H9 (cell line): Measurements from ENCODE around the gene KCTD1. TPM values are rescaled to one million over a fixed set of nuclear protein-coding genes. Genes with fewer than 3 reads are reported as not detected.

ENCODE experiments used
- DNase-seq: peaks from one replicate; pipeline ENCODE4 v3.0.0-alpha.2; 2017
- H2AFZ ChIP-seq: one replicate; pipeline ENCODE4 v1.6.1; 2013; ENCODE audit warnings: mild to moderate bottlenecking, low read length, control low read depth, moderate library complexity
- H2AK5ac ChIP-seq: 2 replicates; pipeline ENCODE4 v1.6.1; 2013; ENCODE audit warnings: low read length, control low read depth, mixed read lengths; ENCODE audit not compliant: insufficient read length
- H2BK120ac ChIP-seq: one replicate; pipeline ENCODE4 v1.6.1; 2013; ENCODE audit warnings: low read depth, mild to moderate bottlenecking, low read length, control low read depth, inconsistent platforms; ENCODE audit not compliant: poor library complexity, severe bottlenecking
- H2BK12ac ChIP-seq: 2 replicates; pipeline ENCODE4 v1.6.1; 2013; ENCODE audit warnings: low read length, control low read depth, mixed read lengths, low read depth; ENCODE audit not compliant: insufficient read length
- H2BK15ac ChIP-seq: 2 replicates; pipeline ENCODE4 v1.6.1; 2013; ENCODE audit warnings: low read depth, low read length, control low read depth
- H2BK20ac ChIP-seq: one replicate; pipeline ENCODE4 v1.6.1; 2013; ENCODE audit warnings: low read depth, mild to moderate bottlenecking, low read length, control low read depth, inconsistent platforms; ENCODE audit not compliant: poor library complexity, severe bottlenecking
- H2BK5ac ChIP-seq: 2 replicates; pipeline ENCODE4 v1.6.1; 2013; ENCODE audit warnings: low read length, control low read depth, mixed read lengths; ENCODE audit not compliant: insufficient read length
- H3K14ac ChIP-seq: 2 replicates; pipeline ENCODE4 v1.6.1; 2013; ENCODE audit warnings: low read length, control low read depth; ENCODE audit not compliant: insufficient read depth
- H3K18ac ChIP-seq: 2 replicates; pipeline ENCODE4 v1.6.1; 2013; ENCODE audit warnings: low read depth, mild to moderate bottlenecking, mixed read lengths, low read length, control low read depth; ENCODE audit not compliant: insufficient read length
- H3K23ac ChIP-seq: 2 replicates; pipeline ENCODE4 v1.6.1; 2013; ENCODE audit warnings: low read length, control low read depth, mixed read lengths, low read depth; ENCODE audit not compliant: insufficient read length
- H3K23me2 ChIP-seq: 2 replicates; pipeline ENCODE4 v1.6.1; 2013; ENCODE audit warnings: low read depth, mild to moderate bottlenecking, mixed read lengths, low read length, control low read depth; ENCODE audit not compliant: insufficient read length, poor library complexity, severe bottlenecking
- H3K27ac ChIP-seq: 2 replicates; pipeline ENCODE4 v1.5.1; 2013; ENCODE audit warnings: low read length, control low read depth, mixed read lengths, low read depth; ENCODE audit not compliant: insufficient read length
- H3K27me3 ChIP-seq: 2 replicates; pipeline ENCODE4 v1.6.1; 2013; ENCODE audit warnings: low read length, control low read depth, inconsistent platforms; ENCODE audit not compliant: insufficient read depth
- H3K4ac ChIP-seq: 2 replicates; pipeline ENCODE4 v1.6.1; 2013; ENCODE audit warnings: low read depth, mild to moderate bottlenecking, control low read depth, inconsistent platforms, low read length, moderate library complexity
- H3K4me1 ChIP-seq: 2 replicates; pipeline ENCODE4 v1.6.1; 2013; ENCODE audit warnings: low read length, control low read depth, inconsistent platforms; ENCODE audit not compliant: insufficient read depth
- H3K4me2 ChIP-seq: 2 replicates; pipeline ENCODE4 v1.6.1; 2013; ENCODE audit warnings: low read length, control low read depth, mixed read lengths; ENCODE audit not compliant: insufficient read length, insufficient read depth
- H3K56ac ChIP-seq: 2 replicates; pipeline ENCODE4 v1.6.1; 2013; ENCODE audit warnings: low read depth, mild to moderate bottlenecking, mixed read lengths, low read length, control low read depth; ENCODE audit not compliant: insufficient read length
- H3K79me1 ChIP-seq: 2 replicates; pipeline ENCODE4 v1.6.1; 2013; ENCODE audit warnings: low read depth, mild to moderate bottlenecking, moderate library complexity, low read length, control low read depth, inconsistent platforms; ENCODE audit not compliant: insufficient read depth, poor library complexity, severe bottlenecking
- H3K79me2 ChIP-seq: 2 replicates; pipeline ENCODE4 v1.6.1; 2013; ENCODE audit warnings: low read length, control low read depth, inconsistent platforms; ENCODE audit not compliant: insufficient read depth
- H3K9ac ChIP-seq: 2 replicates; pipeline ENCODE4 v1.6.1; 2013; ENCODE audit warnings: low read length, control low read depth, mixed read lengths; ENCODE audit not compliant: insufficient read length; ENCODE audit errors: extremely low read depth
- H3K9me3 ChIP-seq: one replicate; pipeline ENCODE4 v1.6.1; 2013; ENCODE audit warnings: low read depth, low read length, inconsistent platforms; ENCODE audit not compliant: control insufficient read depth
- H3T11ph ChIP-seq: one replicate; pipeline ENCODE4 v1.6.1; 2013; ENCODE audit warnings: mild to moderate bottlenecking, low read length, control low read depth, inconsistent platforms
- H4K20me1 ChIP-seq: one replicate; pipeline ENCODE4 v1.6.1; 2013; ENCODE audit not compliant: control insufficient read depth, insufficient read length, insufficient read depth
- H4K5ac ChIP-seq: 2 replicates; pipeline ENCODE4 v1.6.1; 2013; ENCODE audit warnings: low read depth, mild to moderate bottlenecking, mixed read lengths, low read length, control low read depth; ENCODE audit not compliant: insufficient read length
- H4K8ac ChIP-seq: replicated peaks from 2 replicates; pipeline ENCODE4 v1.6.1; 2013; ENCODE audit warnings: low read length, control low read depth, mixed read lengths, low read depth; ENCODE audit not compliant: insufficient read length
- H4K91ac ChIP-seq: 2 replicates; pipeline ENCODE4 v1.6.1; 2013; ENCODE audit warnings: low read depth, mild to moderate bottlenecking, moderate library complexity, mixed read lengths, low read length, control low read depth; ENCODE audit not compliant: insufficient read length
- H3K27ac Mint-ChIP-seq, 3 experiments: 2 replicates in 2 of 3; 3 replicates in 1 of 3; pipeline ENCODE4 v1.8.0; 2020 to 2021; ENCODE audit warnings: mixed read lengths in 3 of 3, mild to moderate bottlenecking in 1 of 3, moderate library complexity in 1 of 3
- H3K27me3 Mint-ChIP-seq: 2 replicates; pipeline ENCODE4 v1.8.0; 2021; ENCODE audit warnings: low read depth, mild to moderate bottlenecking, moderate library complexity, mixed read lengths
- H3K36me3 Mint-ChIP-seq, 3 experiments: 2 replicates in 2 of 3; 3 replicates in 1 of 3; pipeline ENCODE4 v1.8.0; 2020 to 2021; ENCODE audit warnings: low read depth in 3 of 3, mixed read lengths in 3 of 3; ENCODE audit not compliant: insufficient read depth in 1 of 3
- H3K4me1 Mint-ChIP-seq, 2 experiments: 2 replicates each; pipeline ENCODE4 v1.8.0; 2020; ENCODE audit warnings: mixed read lengths in 2 of 2
- H3K4me3 Mint-ChIP-seq, 2 experiments: 2 replicates in 1 of 2; 3 replicates in 1 of 2; pipeline ENCODE4 v1.8.0; 2020 to 2021; ENCODE audit warnings: mild to moderate bottlenecking in 2 of 2, mixed read lengths in 2 of 2, moderate library complexity in 1 of 2
- H3K9me3 Mint-ChIP-seq, 2 experiments: 2 replicates in 1 of 2; 3 replicates in 1 of 2; pipeline ENCODE4 v1.8.0; 2020; ENCODE audit warnings: mild to moderate bottlenecking in 2 of 2, mixed read lengths in 2 of 2, moderate library complexity in 1 of 2
- CTCF ChIP-seq: fragments of 200-600 bp; sonication (generic); conservative IDR thresholded peaks from 3 replicates; pipeline ENCODE4 v1.8.0; 2021; ENCODE audit warnings: antibody characterized with exemption, mild to moderate bottlenecking
- WGBS: extraction: QIAGEN DNeasy Blood & Tissue Kit; methylation state at CpG from one replicate; pipeline ENCODE4 v1.1.7; 2013; ENCODE audit warnings: missing lambda C conversion rate, low lambda C conversion rate, mixed read lengths; ENCODE audit not compliant: insufficient read length; ENCODE audit errors: extremely low coverage; 5-methylcytosine and 5-hydroxymethylcytosine counted together
- total RNA-seq: library from RNA; stranded (reverse); gene quantifications from 2 replicates; pipeline ENCODE4 v1.2.1, GENCODE V29; 2021

KCTD1 gene
- total RNA-seq, 1 experiment from 2014 or later, result 10.8 TPM

DNA sequence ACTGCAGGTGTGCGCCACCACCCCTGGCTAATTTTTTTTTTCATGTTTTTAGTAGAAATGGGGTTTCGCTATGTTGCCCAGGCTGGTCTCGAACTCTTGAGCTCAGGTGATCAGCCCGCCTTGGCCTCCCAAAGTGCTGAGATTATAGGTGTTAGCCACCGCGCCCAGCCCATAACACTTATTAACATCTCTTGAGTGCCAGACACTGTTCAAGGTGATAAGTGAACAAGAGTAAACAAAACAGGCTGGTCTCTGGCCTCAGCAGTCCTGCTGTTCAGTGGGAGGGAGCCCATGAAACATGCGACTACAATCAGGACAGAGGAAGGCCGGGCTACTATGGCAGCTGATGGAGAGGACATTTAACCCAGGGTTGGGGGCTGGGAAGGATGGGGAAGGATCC, 42.3 kb downstream of the KCTD1 start:
- Histone ChIP-seq H3K18ac (no peak overlapping the region), H3K4me1 (no peaks in the 10 kb centered on the region), H3K79me2 (no peaks in the 10 kb centered on the region), H3K79me1 (no peaks in the 10 kb centered on the region), H3K27me3 (no peaks in the 10 kb centered on the region), H4K91ac (no peak overlapping the region), H3K9ac (no peak overlapping the region), H2BK20ac (no peak overlapping the region), H2BK12ac (no peak overlapping the region), H3T11ph (no peak overlapping the region), H2AFZ (no peak overlapping the region), H2BK5ac (no peak overlapping the region), H3K27ac (no peak overlapping the region), H3K14ac (no peak overlapping the region), H3K9me3 (no peaks in the 10 kb centered on the region), H3K56ac (no peak overlapping the region), H4K5ac (no peak overlapping the region), H3K4ac (no peak overlapping the region), H2BK120ac (no peak overlapping the region), H2BK15ac (no peak overlapping the region), H3K23ac (no peak overlapping the region), H2AK5ac (no peak overlapping the region), H3K4me2 (no peak overlapping the region), H3K23me2 (no peaks in the 10 kb centered on the region), H4K8ac (no peak overlapping the region), H4K20me1 (no peaks in the 10 kb centered on the region)
- Mint-ChIP-seq H3K36me3 (no peaks in the 10 kb centered on the region), H3K9me3 (no peaks in the 10 kb centered on the region), H3K4me1 (peaks cover 0 to 2% of the 10 kb centered on the region in 2 experiments; a peak in 1 of 4 replicates), H3K27ac (no peak overlapping the region), H3K4me3 (no peak overlapping the region), H3K27me3 (no peaks in the 10 kb centered on the region)
- DNase-seq, result no peak
- no peak for TF ChIP-seq CTCF
- WGBS, result no CpG with 5 or more reads among the region's 8 CpGs
